ENCODE measurements around the gene ZNF891. TPM values are rescaled to one million over a fixed set of nuclear protein-coding genes. Genes with fewer than 3 reads are reported as not detected.

ZNF891 gene
- total RNA-seq, 1 donor from 2014 or later, result 0.53 TPM

DNA sequence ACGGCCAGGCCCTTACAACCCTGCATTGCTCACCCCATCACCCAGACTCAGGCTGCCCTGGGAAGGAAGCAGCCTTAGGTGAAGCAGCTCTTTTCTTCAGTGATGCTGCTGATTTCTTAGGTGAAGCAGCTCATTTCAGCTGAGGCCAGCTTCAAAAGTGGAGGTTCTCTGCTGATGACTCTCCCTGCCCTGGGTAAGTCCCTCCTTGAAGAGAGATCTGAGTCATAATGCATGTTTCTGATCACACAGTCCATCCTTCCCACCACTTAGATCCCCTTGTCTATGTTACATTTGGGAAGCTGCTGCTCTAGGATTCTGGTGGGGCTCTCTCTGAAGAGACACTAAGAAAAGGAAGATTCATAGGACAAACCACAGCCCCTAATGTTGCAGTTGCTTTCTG lies 66.5 kb downstream of the ZNF891 start:
- DNase-seq (ENCODE audit: low read depth, low spot score), result no peak

DNA sequence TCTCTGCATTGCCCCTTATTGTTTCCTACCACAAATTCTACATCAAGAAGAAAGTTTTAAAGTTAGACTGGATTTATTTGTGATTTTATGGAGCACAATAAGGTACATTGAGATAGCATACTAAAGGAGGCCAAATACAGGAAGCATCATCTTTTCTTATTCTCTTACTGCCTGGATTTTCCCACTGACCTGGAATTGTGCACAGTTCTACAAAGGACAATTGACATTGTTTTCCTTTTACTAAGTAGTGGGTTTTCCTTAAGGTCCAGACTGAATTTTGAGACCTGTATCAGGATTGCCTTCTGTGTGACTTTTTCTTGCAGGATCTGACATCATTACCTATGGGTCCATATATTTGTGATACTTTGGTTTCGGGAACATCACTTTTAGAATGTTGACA lies 68.1 kb downstream of the ZNF891 start:
- no peak for DNase-seq (ENCODE audit: low read depth, low spot score)

DNA sequence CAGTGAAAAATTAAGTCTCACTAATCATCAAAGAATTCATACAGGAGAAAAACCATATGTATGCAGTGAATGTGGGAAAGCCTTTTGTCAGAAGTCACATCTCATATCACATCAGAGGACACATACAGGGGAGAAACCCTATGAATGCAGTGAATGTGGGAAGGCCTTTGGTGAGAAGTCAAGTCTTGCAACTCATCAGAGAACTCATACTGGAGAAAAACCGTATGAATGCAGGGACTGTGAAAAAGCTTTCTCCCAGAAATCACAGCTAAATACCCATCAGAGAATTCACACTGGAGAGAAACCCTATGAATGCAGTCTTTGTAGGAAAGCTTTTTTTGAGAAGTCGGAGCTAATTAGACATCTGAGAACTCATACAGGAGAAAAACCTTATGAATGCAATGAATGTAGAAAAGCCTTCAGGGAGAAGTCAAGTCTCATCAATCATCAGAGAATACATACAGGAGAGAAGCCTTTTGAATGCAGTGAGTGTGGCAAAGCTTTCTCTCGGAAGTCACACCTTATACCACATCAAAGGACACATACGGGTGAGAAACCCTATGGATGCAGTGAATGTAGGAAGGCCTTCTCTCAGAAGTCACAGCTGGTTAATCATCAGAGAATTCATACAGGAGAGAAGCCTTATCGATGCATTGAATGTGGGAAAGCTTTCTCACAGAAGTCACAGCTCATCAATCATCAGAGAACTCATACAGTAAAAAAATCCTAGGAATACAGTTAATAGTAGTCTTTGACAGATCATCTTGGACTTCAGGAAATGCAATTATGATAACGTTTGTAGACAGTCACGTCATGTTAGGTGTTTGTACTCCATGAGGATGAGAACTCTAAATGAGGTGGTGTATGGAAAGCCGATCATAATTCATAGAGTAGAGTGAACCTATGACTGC lies 71.6 kb downstream of the ZNF891 start:
- no peak for DNase-seq (ENCODE audit: low read depth, low spot score)

DNA sequence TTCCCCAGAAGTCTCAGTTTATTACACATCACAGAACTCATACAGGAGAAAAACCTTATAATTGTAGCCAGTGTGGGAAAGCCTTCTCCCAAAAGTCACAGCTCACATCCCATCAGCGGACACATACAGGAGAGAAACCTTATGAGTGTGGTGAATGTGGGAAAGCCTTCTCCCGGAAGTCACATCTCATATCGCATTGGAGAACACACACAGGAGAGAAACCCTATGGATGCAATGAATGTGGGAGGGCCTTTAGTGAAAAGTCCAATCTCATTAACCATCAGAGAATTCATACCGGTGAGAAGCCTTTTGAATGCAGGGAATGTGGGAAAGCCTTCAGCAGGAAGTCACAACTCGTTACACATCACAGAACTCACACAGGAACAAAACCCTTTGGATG lies 72.6 kb downstream of the ZNF891 start:
- DNase-seq (ENCODE audit: low read depth, low spot score), result no peak

Other genes with a start within 250 kb of the ZNF891 start
- 45.0 and 50.2 TPM in 2 replicates for gene CHFR, start 242.7 kb downstream of the ZNF891 start, total RNA-seq
- gene ZNF605, start 174.0 kb downstream of the ZNF891 start, total RNA-seq, result 4.7 and 6.3 TPM in 2 replicates
- 10.8 and 13.2 TPM in 2 replicates for gene ZNF26, start 143.9 kb downstream of the ZNF891 start, total RNA-seq
- 18.7 and 21.4 TPM in 2 replicates for gene ZNF84, start 92.8 kb downstream of the ZNF891 start, total RNA-seq
- gene ZNF140, start 49.4 kb downstream of the ZNF891 start, total RNA-seq, result 37.3 and 38.0 TPM in 2 replicates
- 5.4 and 7.5 TPM in 2 replicates for gene ZNF10, start 353 bp upstream of the ZNF891 start, total RNA-seq
- gene ZNF268, start 51.2 kb upstream of the ZNF891 start, total RNA-seq, result 27.8 and 62.3 TPM in 2 replicates
- not detected in 2 replicates for gene ANHX, start 105.6 kb upstream of the ZNF891 start, total RNA-seq

All from pulmonary artery endothelial cell (primary cell).